ENCODE results near the gene SPRED3. TPM values are rescaled to one million over a fixed set of nuclear protein-coding genes. Genes with fewer than 3 reads are reported as not detected.
A peak's percentile ranks its signal among the peaks of the same experiment; 100 is the strongest.

Gene SPRED3
- total RNA-seq, 4 donors from 2014 or later: 0.05 to 2.6 (median 0.15) TPM

DNA sequence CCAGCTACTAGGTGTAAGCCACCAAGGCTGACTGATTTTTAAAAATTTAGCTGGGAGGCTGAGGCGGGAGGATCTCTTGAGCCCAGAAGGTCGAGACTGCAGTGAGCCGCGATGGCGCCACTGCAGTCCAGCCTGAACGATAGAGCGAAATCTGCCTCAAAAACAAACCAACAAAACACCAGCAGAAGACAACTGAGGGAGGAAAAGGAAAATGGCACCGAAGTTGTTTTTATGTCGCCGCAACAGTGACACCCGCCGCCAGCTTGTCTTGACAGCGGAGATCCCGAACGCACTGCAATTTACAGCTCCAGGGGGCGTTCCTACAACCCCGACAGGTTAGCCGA, 14.1 kb downstream of the SPRED3 start:
- Histone ChIP-seq H3K9me3 (no peaks in the 10 kb centered on the region), H3K27ac (peak overlapping the region in 1 of 4 donors; percentile 46), H3K27me3 (peaks cover 17 to 22% (median 18%) of the 10 kb centered on the region in 3 donors), H3K4me1 (peaks cover 0 to 9% of the 10 kb centered on the region in 2 donors), H3K36me3 (no peaks in the 10 kb centered on the region), H3K4me3 (peak overlapping the region; percentile 68 to 94 (median 72))
- DNase-seq (no peak), ATAC-seq (no peak)
- intact Hi-C loops (cut with DNase I; ENCODE audit: low total_unique reads): loop anchor here (5.0 to 10.0 kb wide), 3 partner anchors 52 to 530 kb away; partner anchors contain the start of genes EIF3K, MAP4K1, MRPS12 and SARS2
- TF ChIP-seq, protein P1, sequence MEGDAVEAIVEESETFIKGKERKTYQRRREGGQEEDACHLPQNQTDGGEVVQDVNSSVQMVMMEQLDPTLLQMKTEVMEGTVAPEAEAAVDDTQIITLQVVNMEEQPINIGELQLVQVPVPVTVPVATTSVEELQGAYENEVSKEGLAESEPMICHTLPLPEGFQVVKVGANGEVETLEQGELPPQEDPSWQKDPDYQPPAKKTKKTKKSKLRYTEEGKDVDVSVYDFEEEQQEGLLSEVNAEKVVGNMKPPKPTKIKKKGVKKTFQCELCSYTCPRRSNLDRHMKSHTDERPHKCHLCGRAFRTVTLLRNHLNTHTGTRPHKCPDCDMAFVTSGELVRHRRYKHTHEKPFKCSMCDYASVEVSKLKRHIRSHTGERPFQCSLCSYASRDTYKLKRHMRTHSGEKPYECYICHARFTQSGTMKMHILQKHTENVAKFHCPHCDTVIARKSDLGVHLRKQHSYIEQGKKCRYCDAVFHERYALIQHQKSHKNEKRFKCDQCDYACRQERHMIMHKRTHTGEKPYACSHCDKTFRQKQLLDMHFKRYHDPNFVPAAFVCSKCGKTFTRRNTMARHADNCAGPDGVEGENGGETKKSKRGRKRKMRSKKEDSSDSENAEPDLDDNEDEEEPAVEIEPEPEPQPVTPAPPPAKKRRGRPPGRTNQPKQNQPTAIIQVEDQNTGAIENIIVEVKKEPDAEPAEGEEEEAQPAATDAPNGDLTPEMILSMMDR (IDR thresholded peaks at IDR 0.05 in 4 of 5, conservative IDR thresholded peaks at IDR 0.05 in 1 of 5): no peak
- peak in 1 of 2 donors; percentile 26 for TF ChIP-seq POLR2A (IDR thresholded peaks at IDR 0.05)
- in situ Hi-C loops (cut with MboI; ENCODE audit: low sequenced_read_pairs in 4 of 4): loop anchor here in 3 of 4 donors (10.0 kb wide), 2 partner anchors 232 to 522 kb away; no protein-coding TSS in a partner anchor

DNA sequence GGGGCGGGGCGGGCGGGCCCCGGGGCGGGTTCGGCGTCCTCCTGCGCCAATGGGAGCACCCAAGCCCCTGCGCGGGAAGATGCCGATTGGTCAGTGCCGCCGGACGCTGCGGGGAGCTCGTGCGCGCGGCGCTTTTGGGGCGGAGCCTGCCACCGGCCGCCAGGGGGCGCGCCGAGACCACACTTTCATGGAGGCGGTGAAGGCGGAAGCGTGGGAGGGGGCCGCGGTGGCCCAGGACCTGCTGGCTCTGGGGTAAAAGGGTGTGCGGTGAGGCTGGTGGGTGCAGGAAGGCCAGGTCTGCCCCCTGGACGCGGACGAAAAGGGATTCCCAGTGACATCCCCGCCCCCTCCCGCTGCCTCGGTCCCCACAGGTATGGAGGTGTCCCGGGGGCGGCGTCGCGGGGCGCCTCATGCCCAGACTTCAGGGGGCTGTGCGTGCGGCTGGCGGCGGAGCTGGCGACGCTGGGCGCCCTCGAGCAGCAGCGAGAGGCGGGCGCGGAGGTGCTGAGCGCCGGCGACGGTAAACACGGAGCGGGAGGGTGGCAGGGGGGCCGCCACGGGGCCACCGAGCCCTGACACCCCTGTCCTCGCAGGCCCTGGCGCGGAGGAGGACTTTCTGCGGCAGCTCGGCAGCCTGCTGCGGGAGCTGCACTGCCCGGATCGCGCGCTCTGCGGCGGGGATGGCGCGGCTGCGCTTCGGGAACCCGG, 14.6 kb downstream of the SPRED3 start, which contains the start of gene FAM98C:
FAM98C (plus strand) TSS at position 127 of the 708 bp plus-strand sequence; CDS start at position 188, 61 bp downstream.
- in situ Hi-C loops (cut with MboI; ENCODE audit: low sequenced_read_pairs in 4 of 4) (loop anchor here in 3 of 4 donors (10.0 kb wide), 2 partner anchors 232 to 522 kb away; no protein-coding TSS in a partner anchor), intact Hi-C loops (cut with DNase I; ENCODE audit: low total_unique reads) (loop anchor here (1.0 to 10.0 kb wide), 4 partner anchors 52 to 529 kb away; partner anchors contain the start of genes EIF3K, MAP4K1, MRPS12 and SARS2)

DNA sequence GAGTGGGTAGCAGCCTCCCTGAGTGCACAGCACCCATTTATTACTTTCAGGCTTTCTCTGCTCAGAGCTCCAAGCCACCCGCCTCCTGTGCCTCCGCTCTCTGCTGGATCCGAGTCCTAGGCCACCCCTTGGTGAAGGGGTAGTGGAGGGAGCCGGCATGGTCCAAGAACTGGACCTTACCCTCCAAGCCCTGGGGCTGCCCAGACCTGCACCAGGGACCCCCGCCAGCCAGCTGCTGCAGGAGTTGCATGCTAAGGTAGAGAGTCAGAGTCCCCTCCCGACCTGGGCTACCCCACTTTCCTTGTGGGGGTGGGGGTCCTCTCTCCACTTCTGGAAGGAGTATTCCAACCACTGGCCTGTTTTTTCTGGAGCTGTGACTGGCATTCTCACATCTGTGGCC, 16.4 kb downstream of the SPRED3 start:
- in situ Hi-C loops (cut with MboI; ENCODE audit: low sequenced_read_pairs in 4 of 4) (loop anchor here in 3 of 4 donors (10.0 kb wide), 2 partner anchors 230 to 520 kb away; no protein-coding TSS in a partner anchor), intact Hi-C loops (cut with DNase I; ENCODE audit: low total_unique reads) (loop anchor here (5.0 to 10.0 kb wide), 3 partner anchors 50 to 527 kb away; partner anchors contain the start of genes EIF3K, MAP4K1, MRPS12 and SARS2)
- no peak for DNase-seq
- ATAC-seq: no peak
- Histone ChIP-seq H3K4me1 (peaks cover 0 to 9% of the 10 kb centered on the region in 2 donors), H3K27me3 (peaks cover 0 to 6% (median 0%) of the 10 kb centered on the region in 3 donors), H3K27ac (no peak overlapping the region), H3K4me3 (no peak overlapping the region), H3K9me3 (no peaks in the 10 kb centered on the region), H3K36me3 (no peaks in the 10 kb centered on the region)
- TF ChIP-seq POLR2A (IDR thresholded peaks at IDR 0.05): no peak
- TF ChIP-seq, protein P1 (IDR thresholded peaks at IDR 0.05 in 4 of 5, conservative IDR thresholded peaks at IDR 0.05 in 1 of 5): no peak

More for the DNA sequence above, 14.6 kb downstream of the SPRED3 start, which contains the start of gene FAM98C:
- H3K36me3 ChIP-seq: no peaks in the 10 kb centered on the region
- no peaks in the 10 kb centered on the region for H3K9me3 ChIP-seq
- H3K27ac ChIP-seq: peak within 1 kb of the TSS; percentile 65 to 76 (median 70)
- H3K4me3 ChIP-seq: peak within 1 kb of the TSS; percentile 68 to 94 (median 72)
- H3K4me1 ChIP-seq: peaks cover 0 to 9% of the 10 kb centered on the region in 2 donors
- peak; percentile 1 to 11 for TF ChIP-seq POLR2A (IDR thresholded peaks at IDR 0.05)
- TF ChIP-seq, protein P1 (IDR thresholded peaks at IDR 0.05 in 4 of 5, conservative IDR thresholded peaks at IDR 0.05 in 1 of 5): peak; percentile 97 to 100 (median 99)
- peaks cover 12 to 19% (median 14%) of the 10 kb centered on the region in 3 donors for H3K27me3 ChIP-seq
- ATAC-seq (peak; percentile 93 to 95), DNase-seq (peak; percentile 93 to 94)

DNA sequence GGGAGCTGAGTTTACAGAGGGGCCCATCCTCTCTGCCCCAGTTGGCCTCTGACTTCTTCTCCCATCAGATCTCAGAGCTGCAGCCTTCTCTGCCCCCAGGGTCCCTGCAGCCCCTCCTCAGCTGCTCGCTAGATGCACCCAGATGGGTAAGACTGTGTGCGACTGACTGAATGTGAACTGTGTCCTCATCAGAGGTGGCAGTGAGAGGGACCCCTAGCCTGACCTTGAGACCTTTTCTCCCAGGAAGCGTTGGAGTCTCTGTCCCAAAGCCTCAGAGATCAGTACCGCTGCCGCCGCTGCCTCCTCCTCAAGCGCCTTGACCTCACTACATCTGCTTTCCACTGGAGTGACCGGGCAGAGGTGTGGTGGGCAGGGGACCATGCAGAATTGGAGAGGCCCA, 16.8 kb downstream of the SPRED3 start:
- Histone ChIP-seq H3K27ac (no peak overlapping the region), H3K27me3 (peaks cover 0 to 2% (median 0%) of the 10 kb centered on the region in 3 donors), H3K4me1 (peaks cover 0 to 9% of the 10 kb centered on the region in 2 donors), H3K4me3 (no peak overlapping the region), H3K36me3 (no peaks in the 10 kb centered on the region), H3K9me3 (no peaks in the 10 kb centered on the region)
- DNase-seq (no peak), ATAC-seq (no peak)
- TF ChIP-seq POLR2A (IDR thresholded peaks at IDR 0.05): no peak
- TF ChIP-seq, protein P1 (IDR thresholded peaks at IDR 0.05 in 4 of 5, conservative IDR thresholded peaks at IDR 0.05 in 1 of 5): no peak
- intact Hi-C loops (cut with DNase I; ENCODE audit: low total_unique reads): loop anchor here (10.0 kb wide), 1 partner anchor 50 kb away; no protein-coding TSS in a partner anchor
- in situ Hi-C loops (cut with MboI; ENCODE audit: low sequenced_read_pairs in 4 of 4): loop anchor here in 3 of 4 donors (10.0 kb wide), 2 partner anchors 230 to 520 kb away; no protein-coding TSS in a partner anchor

Measured in gastrocnemius medialis (tissue), 4 donors.